HG03457 (cell line): ENCODE data around the gene RBCK1.
A peak's percentile ranks its signal among the peaks of the same experiment; 100 is the strongest.
"Not testable (repeated sequence)": the region's sequence is repeated elsewhere in the genome, so short reads cannot be mapped to it uniquely, and the experiment has no call there.

Experiments
- ATAC-seq: cut with Tn5 transposase; IDR thresholded peaks from one replicate; pipeline ENCODE4 v1.9.1; 2021; ENCODE audit warnings: moderate number of reproducible peaks; ENCODE audit not compliant: unreplicated experiment

RBCK1 gene

GRCh38 chr20:434661-435419 is 26.7 kb downstream of the RBCK1 start:
- no peak for ATAC-seq

- no peak for ATAC-seq
Observed at GRCh38 chr20:435558-435957, 27.5 kb downstream of the RBCK1 start.

GRCh38 chr20:436476-436875 is 28.4 kb downstream of the RBCK1 start:
- ATAC-seq = no peak

- ATAC-seq = no peak
Observed at GRCh38 chr20:437787-438486, 29.8 kb downstream of the RBCK1 start.

GRCh38 chr20:438571-439469 is 30.7 kb downstream of the RBCK1 start:
- ATAC-seq = no peak

GRCh38 chr20:440148-440547 is 32.0 kb downstream of the RBCK1 start:
- ATAC-seq = no peak

DNA sequence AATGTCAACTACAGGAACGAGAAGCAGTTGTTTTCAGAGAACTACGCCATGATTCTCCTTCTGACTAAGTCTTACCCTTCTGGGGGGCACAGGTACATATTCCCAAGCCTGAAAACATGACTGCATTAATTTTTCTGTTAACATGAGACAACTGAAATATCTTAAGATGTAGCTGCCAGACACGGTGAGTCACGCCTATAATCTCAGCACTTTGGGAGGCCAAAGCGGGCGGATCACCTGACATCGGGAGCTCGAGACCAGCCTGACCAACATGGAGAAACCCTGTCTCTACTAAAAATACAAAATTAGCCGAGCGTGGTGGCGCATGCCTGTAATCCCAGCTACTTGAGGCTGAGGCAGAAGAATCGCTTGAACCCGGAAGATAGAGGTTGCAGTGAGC is 32.5 kb downstream of the RBCK1 start:
- no peak for ATAC-seq

DNA sequence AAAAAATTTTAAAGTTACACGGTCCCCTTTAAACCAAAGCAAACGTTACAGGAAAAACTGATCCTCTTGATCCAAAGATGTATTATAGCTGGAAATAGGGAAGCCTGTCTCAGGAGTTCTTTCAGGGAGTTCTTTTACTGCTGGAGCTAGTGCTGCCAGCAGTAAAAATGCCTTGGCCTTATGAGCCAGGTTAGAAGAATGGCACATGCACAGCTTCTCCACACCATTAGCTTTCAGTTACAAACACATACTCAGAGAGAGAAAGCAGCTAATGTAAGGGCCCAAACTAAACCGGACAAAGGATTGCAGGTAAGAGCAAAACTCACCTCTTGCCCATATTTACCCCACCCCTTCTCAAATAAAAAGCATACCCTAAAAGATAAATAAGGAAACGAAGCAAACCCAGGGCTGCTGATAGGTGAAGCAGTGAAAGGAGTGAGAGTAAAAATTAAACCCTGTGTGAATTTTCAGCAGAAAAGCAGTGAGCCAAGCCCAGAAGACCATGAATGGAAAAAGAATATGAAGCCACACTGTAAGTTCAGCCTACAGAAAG is 35.2 kb downstream of the RBCK1 start:
- ATAC-seq = no peak

DNA sequence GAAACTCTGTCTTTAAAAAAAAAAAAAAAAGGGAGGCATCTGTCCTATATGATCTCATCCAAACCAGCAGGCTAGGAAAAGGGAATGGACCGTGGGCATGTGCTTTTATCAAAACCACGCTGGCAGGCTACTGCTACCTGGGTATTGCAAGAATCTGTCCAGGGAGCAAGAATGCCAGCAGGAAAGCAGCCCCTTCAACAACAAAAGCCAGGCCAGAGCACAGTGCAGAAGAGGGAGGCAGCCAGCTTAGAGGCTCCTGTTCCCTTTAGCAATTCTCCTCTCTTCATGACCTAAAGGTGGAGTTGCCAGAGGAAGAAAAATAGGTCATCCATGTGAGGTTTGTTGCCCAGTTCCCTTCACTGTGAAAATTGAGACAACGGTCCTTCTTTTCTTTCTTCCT is 36.0 kb downstream of the RBCK1 start:
- ATAC-seq = no peak

DNA sequence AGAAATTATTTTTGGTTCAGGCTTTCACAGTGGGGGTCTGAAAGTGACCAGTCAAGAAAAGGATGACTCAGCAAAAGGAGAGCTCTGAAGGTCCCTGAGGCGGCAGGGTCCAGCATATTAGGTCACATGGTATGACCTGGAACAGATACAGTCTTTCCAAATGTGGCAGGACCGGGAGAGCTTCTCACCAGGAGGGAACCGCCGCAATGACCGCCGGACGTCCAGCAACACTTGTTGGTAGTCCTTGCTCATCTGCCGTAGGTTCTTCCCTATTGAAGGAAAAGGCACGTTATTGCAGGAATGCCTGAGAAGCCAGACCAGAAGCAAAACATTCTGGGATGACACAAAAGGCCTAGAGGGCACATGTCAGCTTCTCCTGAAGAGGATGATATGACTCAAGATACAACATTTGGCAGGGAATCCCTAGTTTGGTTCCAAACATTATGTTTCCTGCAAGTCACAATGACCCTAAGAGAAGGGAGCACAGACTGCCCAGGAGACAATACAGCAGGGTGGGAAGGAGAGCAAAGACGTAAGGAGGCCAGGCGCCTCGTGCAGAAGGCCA is 36.8 kb downstream of the RBCK1 start:
- ATAC-seq = no peak

GRCh38 chr20:445514-446336 is 37.6 kb downstream of the RBCK1 start:
- ATAC-seq = no peak

- not testable (repeated sequence) for ATAC-seq
Observed at GRCh38 chr20:452021-452420, 43.9 kb downstream of the RBCK1 start.

DNA sequence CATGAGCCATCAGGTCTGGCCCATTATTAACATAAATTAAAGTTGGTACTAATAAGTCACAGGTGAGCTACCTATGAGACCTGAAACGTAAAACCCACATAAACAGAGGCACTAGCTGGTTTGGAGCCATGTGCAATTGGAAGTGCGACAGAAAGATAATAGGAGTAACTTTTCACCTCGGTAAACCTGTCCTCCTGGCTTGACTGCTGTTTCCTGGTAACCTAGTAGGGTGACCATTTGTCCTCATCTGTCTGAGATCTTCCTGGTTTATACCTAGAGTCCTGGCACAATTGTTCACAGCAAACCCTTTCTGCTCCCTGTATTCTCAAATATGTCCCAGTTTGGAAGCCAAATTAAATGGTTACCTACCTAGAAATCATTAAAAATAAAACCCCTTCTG is 46.9 kb downstream of the RBCK1 start:
- no peak for ATAC-seq

DNA sequence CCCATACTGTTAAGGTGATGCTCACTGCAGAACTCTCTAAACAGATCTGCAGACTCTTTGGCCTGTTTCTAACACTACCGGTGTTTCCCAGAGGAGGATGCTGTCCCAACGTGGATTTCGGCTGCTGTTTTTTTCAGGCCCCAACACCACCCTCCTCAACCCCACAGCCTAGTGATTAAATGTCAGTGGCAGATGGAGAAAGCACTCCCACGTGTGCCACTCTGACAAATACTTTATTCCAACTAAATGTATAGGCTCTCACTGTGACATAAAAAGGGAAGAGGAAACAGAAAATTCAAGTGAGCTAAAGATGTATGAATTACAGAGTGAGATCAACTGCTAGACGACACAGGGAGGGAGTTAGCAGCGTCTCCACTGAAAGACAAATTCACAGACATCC is 50.7 kb downstream of the RBCK1 start:
- ATAC-seq = no peak

- ATAC-seq = no peak
Observed at GRCh38 chr20:460180-460579, 52.1 kb downstream of the RBCK1 start.

GRCh38 chr20:460707-461106 is 52.6 kb downstream of the RBCK1 start:
- ATAC-seq = no peak

DNA sequence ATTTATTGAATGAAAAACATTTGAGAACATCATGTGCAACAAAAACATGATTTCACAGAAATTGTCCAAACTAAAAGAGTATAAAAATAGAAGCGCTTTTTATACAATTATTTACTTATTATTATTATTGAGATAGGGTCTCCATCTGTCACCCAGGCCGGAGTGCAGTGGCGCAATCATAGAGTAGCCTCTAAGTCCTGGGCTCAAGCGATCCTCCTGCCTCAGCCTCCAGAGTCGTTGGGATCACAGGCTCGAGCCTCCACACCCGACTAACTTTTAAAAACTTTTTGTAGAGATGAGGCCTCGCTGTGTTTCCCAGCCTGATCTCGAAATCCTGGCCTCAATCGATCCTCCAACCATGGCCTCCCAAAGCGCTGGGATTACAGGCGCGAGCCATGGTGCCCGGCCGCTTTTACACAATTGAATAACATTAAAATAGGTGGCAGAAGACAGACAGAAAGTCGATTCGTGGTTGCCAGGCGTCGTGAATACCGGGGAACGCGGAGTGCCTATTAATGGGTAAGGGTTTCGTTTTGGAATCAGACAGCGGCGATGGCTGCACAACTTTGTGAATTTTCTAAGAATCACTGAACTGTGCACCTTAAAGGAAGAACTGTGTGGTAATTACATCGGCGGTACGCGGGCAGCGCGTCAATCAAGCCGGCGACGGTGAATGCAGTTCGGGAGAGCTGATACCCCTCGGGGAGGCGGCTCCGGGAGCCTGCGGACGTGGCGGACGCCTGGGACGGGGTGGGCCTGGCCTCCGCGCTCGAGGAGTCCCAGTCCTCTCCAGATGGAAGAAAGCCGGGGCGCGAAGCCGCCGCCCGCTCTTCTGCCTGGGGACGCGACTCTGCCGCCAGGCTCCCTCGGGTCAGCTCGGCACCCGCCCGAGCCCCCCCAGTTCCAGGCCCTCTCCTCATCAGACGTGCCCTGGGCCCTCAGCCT is 53.4 kb downstream of the RBCK1 start:
- ATAC-seq = peak; percentile 22

- ATAC-seq = peak; percentile 92
Observed at GRCh38 chr20:462199-462991, 54.3 kb downstream of the RBCK1 start, which contains the start of gene TBC1D20. Gene TBC1D20, minus strand, starts transcription at chr20:462533. Its CDS starts 128 bp downstream, at chr20:462405.
